HepG2 (cell line): ENCODE results near the gene IFRD1. TPM values are rescaled to one million over a fixed set of nuclear protein-coding genes. Genes with fewer than 3 reads are reported as not detected.

Experiments used
- ATAC-seq: fragments of 200-7000 bp; cut with Tn5 transposase; 3 replicates; pipeline ENCODE4 v1.9.1; 2020; ENCODE audit warnings: mild to moderate bottlenecking, moderate library complexity
- BruUV-seq: library from RNA; stranded (reverse); fragments of 400-500 nt; replicated peaks from 2 replicates; lab custom pipeline; 2021; lab: Mats Ljungman, UMichigan
- CTCF ChIA-PET: fragments of 300-600 bp; formaldehyde crosslinking; extraction: SDS; loops from one replicate; lab custom pipeline; 2021; ENCODE audit warnings: low total read pairs, inconsistent platforms, low intra/inter-chr PET ratio; lab: Yijun Ruan, JAX
- POLR2A ChIA-PET: fragments of 350-600 bp; sonication (Branson Sonifier 250); formaldehyde crosslinking; loops from one replicate; lab custom pipeline; 2020; ENCODE audit warnings: antibody characterized with exemption, inconsistent platforms; lab: Yijun Ruan, JAX
- DNase-seq: peaks from one replicate; pipeline ENCODE4 v3.0.0-alpha.2; 2015; ENCODE audit warnings: low spot score
- FAIRE-seq: peaks from 3 replicates; lab custom pipeline; 2011; peaks lifted over from hg19 to GRCh38; lab: Jason Lieb, UNC
- H2AFZ ChIP-seq: one replicate; pipeline ENCODE4 v1.6.1; 2011; ENCODE audit warnings: low read length, inconsistent platforms
- H3K27ac ChIP-seq: fragments of 300-600 bp; 3 replicates; pipeline ENCODE4 v1.8.0; 2011; ENCODE audit warnings: mixed run types, mild to moderate bottlenecking, mixed read lengths, low read length, inconsistent platforms; ENCODE audit not compliant: insufficient read depth; ENCODE audit errors: extremely low read length
- H3K27me3 ChIP-seq, 2 experiments: fragments of 200-600 bp in 1 of 2; 2 replicates in 1 of 2; 3 replicates in 1 of 2; pipeline versions ENCODE4 v1.6.0 to v1.8.0; 2011; ENCODE audit warnings: low read length in 2 of 2, mild to moderate bottlenecking in 2 of 2, moderate library complexity in 2 of 2, inconsistent platforms in 1 of 2; ENCODE audit not compliant: insufficient read depth in 2 of 2, control insufficient read depth in 1 of 2
- H3K36me3 ChIP-seq, 2 experiments: fragments of 200-600 bp in 1 of 2; replicated peaks in 1 of 2; 2 replicates in 1 of 2; 3 replicates in 1 of 2; pipeline versions ENCODE4 v1.5.1 to v1.8.0; 2011; ENCODE audit warnings: low read length in 2 of 2, inconsistent platforms in 1 of 2; ENCODE audit not compliant: insufficient read depth in 2 of 2, control insufficient read depth in 1 of 2
- H3K4me1 ChIP-seq: 2 replicates; pipeline ENCODE4 v1.5.1; 2012; ENCODE audit warnings: low read length, inconsistent platforms; ENCODE audit not compliant: insufficient read depth
- H3K4me2 ChIP-seq: 2 replicates; pipeline ENCODE4 v1.6.0; 2011; ENCODE audit warnings: low read depth, low read length, inconsistent platforms
- H3K4me3 ChIP-seq, 3 experiments: fragments of 200-600 bp in 1 of 3; sonication (generic), shearing (Covaris generic) in 1 of 3; replicated peaks in 1 of 3; 2 replicates each; pipeline ENCODE4 v1.5.1; 2011 to 2016; ENCODE audit warnings: low read length in 3 of 3, inconsistent platforms in 2 of 3, low read depth in 2 of 3, mild to moderate bottlenecking in 2 of 3, control low read depth in 1 of 3, mixed read lengths in 1 of 3; ENCODE audit not compliant: insufficient read depth in 1 of 3
- H3K79me2 ChIP-seq: one replicate; pipeline ENCODE4 v1.6.1; 2011; ENCODE audit warnings: low read length, inconsistent platforms; ENCODE audit not compliant: insufficient read depth
- H3K9ac ChIP-seq: 2 replicates; pipeline ENCODE4 v1.6.0; 2011; ENCODE audit warnings: mild to moderate bottlenecking, low read depth, low read length, inconsistent platforms; ENCODE audit not compliant: insufficient read depth
- H3K9me3 ChIP-seq: 2 replicates; pipeline ENCODE4 v1.5.1; 2012; ENCODE audit warnings: mild to moderate bottlenecking, low read length
- H4K20me1 ChIP-seq: 2 replicates; pipeline ENCODE4 v1.6.0; 2011; ENCODE audit warnings: inconsistent platforms, mild to moderate bottlenecking, low read length, moderate library complexity; ENCODE audit not compliant: insufficient read depth
- MXI1 ChIP-seq: IDR thresholded peaks from 3 replicates; pipeline ENCODE4 v1.6.1; 2012; ENCODE audit warnings: low read depth, low read length, inconsistent platforms, borderline replicate concordance
- YY1 ChIP-seq: IDR thresholded peaks from 2 replicates; pipeline ENCODE4 v1.6.1; 2011; ENCODE audit warnings: low read length, low read depth, moderate library complexity, mild to moderate bottlenecking; ENCODE audit not compliant: insufficient read depth, insufficient replicate concordance
- ZBTB4 ChIP-seq: sonication (generic); formaldehyde crosslinking; IDR thresholded peaks from 2 replicates; pipeline ENCODE4 v1.4.0; 2020; ENCODE audit warnings: missing genetic modification reagents, mild to moderate bottlenecking, borderline replicate concordance
- ZNF652 ChIP-seq: IDR thresholded peaks from 2 replicates; pipeline ENCODE4 v1.6.1; 2016; ENCODE audit warnings: low read depth, borderline replicate concordance
- ZNF780A ChIP-seq: sonication (generic); formaldehyde crosslinking; IDR thresholded peaks from 2 replicates; pipeline ENCODE4 v1.8.0; 2022; ENCODE audit warnings: mild to moderate bottlenecking, missing genetic modification reagents, moderate library complexity
- WGBS: methylation state at CpG from one replicate; pipeline ENCODE4 v1.1.6; 2017; ENCODE audit warnings: low lambda C conversion rate; 5-methylcytosine and 5-hydroxymethylcytosine counted together
- in situ Hi-C: cut with HindIII; loops from 2 replicates; pipeline ENCODE4 v1.10.0; 2017; ENCODE audit warnings: low pct_unique_long_range_greater_than_20kb; ENCODE audit not compliant: extremely low pct_ligation_motif_present
- intact Hi-C: fragments of 100-400 bp; cut with micrococcal nuclease; formaldehyde crosslinking; loops from one replicate; pipeline ENCODE4 v1.10.0; 2022; ENCODE audit not compliant: unreplicated experiment
- polyA plus RNA-seq, 8 experiments: library from polyadenylated mRNA; depleted of rRNA in 3 of 8; stranded (reverse) in 7 of 8; unstranded in 1 of 8; fragments of >200 nt; fragmentation: Illumina TruSeq in 4 of 8; extraction: Trizol in 4 of 8; gene quantifications; 2 replicates each; pipeline versions ENCODE4 v1.2.1 to v1.2.3, GENCODE V29; 2011 to 2016; ENCODE audit warnings: low read depth in 4 of 8, missing spikeins in 1 of 8, mixed read lengths in 1 of 8; ENCODE audit not compliant: insufficient read depth in 1 of 8
- total RNA-seq, 5 experiments: library from RNA; depleted of rRNA; stranded (reverse); fragments of >200 nt; fragmentation: Illumina TruSeq; extraction: Trizol; gene quantifications; 2 replicates each; pipeline ENCODE4 v1.2.3, GENCODE V29; 2016; ENCODE audit warnings: low read depth in 1 of 5
- TF ChIP-seq, protein P1 (sequence below): fragments of 450-650 bp; IDR thresholded peaks from 2 replicates; pipeline ENCODE4 v1.6.1; 2016

IFRD1 gene
- total and polyA plus RNA-seq, 2 of the 13 experiments (the other 11 are each of a cell fraction or from before 2014, with no cell fraction given), result 50.9 to 55.5 TPM

DNA sequence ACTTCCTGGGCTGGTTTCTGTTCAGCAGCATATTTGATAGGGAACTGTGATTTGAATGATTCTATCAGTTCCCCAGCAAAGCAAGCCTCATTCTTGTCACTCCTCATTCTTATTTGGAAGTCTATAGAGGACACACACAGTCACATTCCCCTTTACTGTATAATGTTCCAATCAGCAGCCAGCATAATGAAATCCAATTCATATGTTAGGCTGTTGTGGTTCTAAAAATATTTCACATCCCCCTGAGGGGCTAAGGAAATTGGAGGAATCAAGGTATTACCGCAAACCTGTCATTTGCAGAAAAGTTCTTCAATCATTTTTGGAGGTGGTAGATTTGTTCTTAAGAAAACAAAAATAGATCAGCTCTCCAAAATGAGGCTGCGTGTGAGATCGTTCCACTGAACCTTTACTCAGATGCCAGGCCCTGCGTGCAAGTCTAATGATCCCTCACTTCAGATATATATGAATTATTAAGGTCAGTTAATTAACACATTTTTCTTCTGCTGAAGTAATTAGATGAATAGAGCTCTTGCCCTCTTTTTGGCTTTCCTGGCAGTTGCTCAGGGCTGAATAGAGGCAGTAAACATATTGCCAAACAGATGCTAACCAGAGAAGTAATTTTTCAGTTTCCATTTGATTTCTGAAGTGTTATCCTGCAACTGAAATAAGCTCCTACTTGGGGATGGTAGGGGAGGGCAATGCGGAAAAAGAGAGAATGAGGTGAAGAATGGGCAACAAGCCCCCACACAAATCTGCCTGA is 62.4 kb downstream of the IFRD1 start:
- DNase-seq, result no peak
- no peaks in the 10 kb centered on the region for H3K36me3 ChIP-seq
- ChIA-PET CTCF (no interaction called here), POLR2A (no interaction called here)
- H4K20me1 ChIP-seq, result no peaks in the 10 kb centered on the region
- H3K4me1 ChIP-seq, result peaks cover 4% of the 10 kb centered on the region
- peaks cover 0 to 36% of the 10 kb centered on the region in 2 experiments; a peak in 3 of 5 replicates for H3K27me3 ChIP-seq
- H3K4me2 ChIP-seq, result no peak overlapping the region
- intact Hi-C loops, result no loop called here
- no peak overlapping the region for H3K4me3 ChIP-seq
- no peak overlapping the region for H3K9ac ChIP-seq
- FAIRE-seq, result no peak
- WGBS, result 10% methylated on average over 5 of the region's 5 CpGs
- H2AFZ ChIP-seq, result no peak overlapping the region
- ATAC-seq, result no peak
- TF ChIP-seq ZNF652 (CRISPR knock-in tag) (no peak), ZNF780A (CRISPR knock-in tag) (no peak), MXI1 (no peak), ZBTB4 (CRISPR knock-in tag) (no peak), YY1 (no peak)
- TF ChIP-seq, protein P1, sequence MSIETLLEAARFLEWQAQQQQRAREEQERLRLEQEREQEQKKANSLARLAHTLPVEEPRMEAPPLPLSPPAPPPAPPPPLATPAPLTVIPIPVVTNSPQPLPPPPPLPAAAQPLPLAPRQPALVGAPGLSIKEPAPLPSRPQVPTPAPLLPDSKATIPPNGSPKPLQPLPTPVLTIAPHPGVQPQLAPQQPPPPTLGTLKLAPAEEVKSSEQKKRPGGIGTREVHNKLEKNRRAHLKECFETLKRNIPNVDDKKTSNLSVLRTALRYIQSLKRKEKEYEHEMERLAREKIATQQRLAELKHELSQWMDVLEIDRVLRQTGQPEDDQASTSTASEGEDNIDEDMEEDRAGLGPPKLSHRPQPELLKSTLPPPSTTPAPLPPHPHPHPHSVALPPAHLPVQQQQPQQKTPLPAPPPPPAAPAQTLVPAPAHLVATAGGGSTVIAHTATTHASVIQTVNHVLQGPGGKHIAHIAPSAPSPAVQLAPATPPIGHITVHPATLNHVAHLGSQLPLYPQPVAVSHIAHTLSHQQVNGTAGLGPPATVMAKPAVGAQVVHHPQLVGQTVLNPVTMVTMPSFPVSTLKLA, result no peak
- TF ChIP-seq, all 625 proteins: peak for 0
- Histone ChIP-seq H3K79me2 (no peaks in the 10 kb centered on the region), H3K27ac (no peak overlapping the region), H3K9me3 (no peaks in the 10 kb centered on the region)
- BruUV-seq, result no TSS peak
- in situ Hi-C loops, result no loop called here
